WI38 (cell line): Measurements from ENCODE around the gene TTC16.

Source experiments
- H3K4me3 ChIP-seq: 2 replicates; pipeline ENCODE4 v1.5.1; 2011; ENCODE audit warnings: low read depth, mild to moderate bottlenecking, control low read depth, low read length
- CTCF ChIP-seq: IDR thresholded peaks from 2 replicates; pipeline ENCODE4 v1.5.1; 2012; ENCODE audit warnings: low read depth, mild to moderate bottlenecking, control low read depth, low read length

The TTC16 gene

GRCh38 chr9:127729522-127730256 is 13.8 kb downstream of the TTC16 start:
- no peak overlapping the region for H3K4me3 ChIP-seq
- TF ChIP-seq CTCF = no peak

- H3K4me3 ChIP-seq = no peak overlapping the region
Measured at GRCh38 chr9:127730262-127730661, 14.4 kb downstream of the TTC16 start.

GRCh38 chr9:127730799-127731410 is 15.0 kb downstream of the TTC16 start:
- no peak for TF ChIP-seq CTCF

More at GRCh38 chr9:127730262-127730661, 14.4 kb downstream of the TTC16 start:
- no peak for TF ChIP-seq CTCF

GRCh38 chr9:127731938-127732337 is 16.1 kb downstream of the TTC16 start:
- no peak for TF ChIP-seq CTCF
- no peak overlapping the region for H3K4me3 ChIP-seq

More at GRCh38 chr9:127730799-127731410, 15.0 kb downstream of the TTC16 start:
- H3K4me3 ChIP-seq = no peak overlapping the region

GRCh38 chr9:127732444-127732843 is 16.6 kb downstream of the TTC16 start:
- H3K4me3 ChIP-seq = no peak overlapping the region
- TF ChIP-seq CTCF = no peak

- no peak for TF ChIP-seq CTCF
- H3K4me3 ChIP-seq = no peak overlapping the region
Measured at GRCh38 chr9:127733614-127734013, 17.7 kb downstream of the TTC16 start.

- H3K4me3 ChIP-seq = peak overlapping the region; percentile 63
- no peak; the same call in 1 of the 2 replicates for TF ChIP-seq CTCF
Measured at GRCh38 chr9:127734247-127734746, 18.4 kb downstream of the TTC16 start.
